NT2/D1 (cell line): ENCODE data around the gene DIAPH2.

Experiments used
- SUZ12 ChIP-seq: IDR thresholded peaks from 2 replicates; pipeline ENCODE4 v1.6.1; 2011; ENCODE audit not compliant: insufficient read length, insufficient read depth; ENCODE audit errors: extremely low read depth
- YY1 ChIP-seq: IDR thresholded peaks from 2 replicates; pipeline ENCODE4 v1.6.1; 2011; ENCODE audit not compliant: insufficient read length, insufficient read depth

- TF ChIP-seq SUZ12 (no peak), YY1 (no peak)
These were observed 833.1 kb downstream of the DIAPH2 start for GRCh38 chrX:97517763-97518162.
